H9 (cell line): ENCODE measurements around the gene FEZ2. TPM values are rescaled to one million over a fixed set of nuclear protein-coding genes. Genes with fewer than 3 reads are reported as not detected.

Experiments used
- DNase-seq: peaks from one replicate; pipeline ENCODE4 v3.0.0-alpha.2; 2017
- H2AFZ ChIP-seq: one replicate; pipeline ENCODE4 v1.6.1; 2013; ENCODE audit warnings: mild to moderate bottlenecking, low read length, control low read depth, moderate library complexity
- H2AK5ac ChIP-seq: 2 replicates; pipeline ENCODE4 v1.6.1; 2013; ENCODE audit warnings: low read length, control low read depth, mixed read lengths; ENCODE audit not compliant: insufficient read length
- H2BK120ac ChIP-seq: one replicate; pipeline ENCODE4 v1.6.1; 2013; ENCODE audit warnings: low read depth, mild to moderate bottlenecking, low read length, control low read depth, inconsistent platforms; ENCODE audit not compliant: poor library complexity, severe bottlenecking
- H2BK12ac ChIP-seq: 2 replicates; pipeline ENCODE4 v1.6.1; 2013; ENCODE audit warnings: low read length, control low read depth, mixed read lengths, low read depth; ENCODE audit not compliant: insufficient read length
- H2BK15ac ChIP-seq: 2 replicates; pipeline ENCODE4 v1.6.1; 2013; ENCODE audit warnings: low read depth, low read length, control low read depth
- H2BK20ac ChIP-seq: one replicate; pipeline ENCODE4 v1.6.1; 2013; ENCODE audit warnings: low read depth, mild to moderate bottlenecking, low read length, control low read depth, inconsistent platforms; ENCODE audit not compliant: poor library complexity, severe bottlenecking
- H2BK5ac ChIP-seq: 2 replicates; pipeline ENCODE4 v1.6.1; 2013; ENCODE audit warnings: low read length, control low read depth, mixed read lengths; ENCODE audit not compliant: insufficient read length
- H3K14ac ChIP-seq: 2 replicates; pipeline ENCODE4 v1.6.1; 2013; ENCODE audit warnings: low read length, control low read depth; ENCODE audit not compliant: insufficient read depth
- H3K18ac ChIP-seq: 2 replicates; pipeline ENCODE4 v1.6.1; 2013; ENCODE audit warnings: low read depth, mild to moderate bottlenecking, mixed read lengths, low read length, control low read depth; ENCODE audit not compliant: insufficient read length
- H3K23ac ChIP-seq: 2 replicates; pipeline ENCODE4 v1.6.1; 2013; ENCODE audit warnings: low read length, control low read depth, mixed read lengths, low read depth; ENCODE audit not compliant: insufficient read length
- H3K23me2 ChIP-seq: 2 replicates; pipeline ENCODE4 v1.6.1; 2013; ENCODE audit warnings: low read depth, mild to moderate bottlenecking, mixed read lengths, low read length, control low read depth; ENCODE audit not compliant: insufficient read length, poor library complexity, severe bottlenecking
- H3K27ac ChIP-seq: 2 replicates; pipeline ENCODE4 v1.5.1; 2013; ENCODE audit warnings: low read length, control low read depth, mixed read lengths, low read depth; ENCODE audit not compliant: insufficient read length
- H3K27me3 ChIP-seq: 2 replicates; pipeline ENCODE4 v1.6.1; 2013; ENCODE audit warnings: low read length, control low read depth, inconsistent platforms; ENCODE audit not compliant: insufficient read depth
- H3K4ac ChIP-seq: 2 replicates; pipeline ENCODE4 v1.6.1; 2013; ENCODE audit warnings: low read depth, mild to moderate bottlenecking, control low read depth, inconsistent platforms, low read length, moderate library complexity
- H3K4me1 ChIP-seq: 2 replicates; pipeline ENCODE4 v1.6.1; 2013; ENCODE audit warnings: low read length, control low read depth, inconsistent platforms; ENCODE audit not compliant: insufficient read depth
- H3K4me2 ChIP-seq: 2 replicates; pipeline ENCODE4 v1.6.1; 2013; ENCODE audit warnings: low read length, control low read depth, mixed read lengths; ENCODE audit not compliant: insufficient read length, insufficient read depth
- H3K56ac ChIP-seq: 2 replicates; pipeline ENCODE4 v1.6.1; 2013; ENCODE audit warnings: low read depth, mild to moderate bottlenecking, mixed read lengths, low read length, control low read depth; ENCODE audit not compliant: insufficient read length
- H3K79me1 ChIP-seq: 2 replicates; pipeline ENCODE4 v1.6.1; 2013; ENCODE audit warnings: low read depth, mild to moderate bottlenecking, moderate library complexity, low read length, control low read depth, inconsistent platforms; ENCODE audit not compliant: insufficient read depth, poor library complexity, severe bottlenecking
- H3K79me2 ChIP-seq: 2 replicates; pipeline ENCODE4 v1.6.1; 2013; ENCODE audit warnings: low read length, control low read depth, inconsistent platforms; ENCODE audit not compliant: insufficient read depth
- H3K9ac ChIP-seq: 2 replicates; pipeline ENCODE4 v1.6.1; 2013; ENCODE audit warnings: low read length, control low read depth, mixed read lengths; ENCODE audit not compliant: insufficient read length; ENCODE audit errors: extremely low read depth
- H3K9me3 ChIP-seq: one replicate; pipeline ENCODE4 v1.6.1; 2013; ENCODE audit warnings: low read depth, low read length, inconsistent platforms; ENCODE audit not compliant: control insufficient read depth
- H3T11ph ChIP-seq: one replicate; pipeline ENCODE4 v1.6.1; 2013; ENCODE audit warnings: mild to moderate bottlenecking, low read length, control low read depth, inconsistent platforms
- H4K20me1 ChIP-seq: one replicate; pipeline ENCODE4 v1.6.1; 2013; ENCODE audit not compliant: control insufficient read depth, insufficient read length, insufficient read depth
- H4K5ac ChIP-seq: 2 replicates; pipeline ENCODE4 v1.6.1; 2013; ENCODE audit warnings: low read depth, mild to moderate bottlenecking, mixed read lengths, low read length, control low read depth; ENCODE audit not compliant: insufficient read length
- H4K8ac ChIP-seq: replicated peaks from 2 replicates; pipeline ENCODE4 v1.6.1; 2013; ENCODE audit warnings: low read length, control low read depth, mixed read lengths, low read depth; ENCODE audit not compliant: insufficient read length
- H4K91ac ChIP-seq: 2 replicates; pipeline ENCODE4 v1.6.1; 2013; ENCODE audit warnings: low read depth, mild to moderate bottlenecking, moderate library complexity, mixed read lengths, low read length, control low read depth; ENCODE audit not compliant: insufficient read length
- H3K27ac Mint-ChIP-seq, 3 experiments: 2 replicates in 2 of 3; 3 replicates in 1 of 3; pipeline ENCODE4 v1.8.0; 2020 to 2021; ENCODE audit warnings: mixed read lengths in 3 of 3, mild to moderate bottlenecking in 1 of 3, moderate library complexity in 1 of 3
- H3K27me3 Mint-ChIP-seq: 2 replicates; pipeline ENCODE4 v1.8.0; 2021; ENCODE audit warnings: low read depth, mild to moderate bottlenecking, moderate library complexity, mixed read lengths
- H3K36me3 Mint-ChIP-seq, 3 experiments: 2 replicates in 2 of 3; 3 replicates in 1 of 3; pipeline ENCODE4 v1.8.0; 2020 to 2021; ENCODE audit warnings: low read depth in 3 of 3, mixed read lengths in 3 of 3; ENCODE audit not compliant: insufficient read depth in 1 of 3
- H3K4me1 Mint-ChIP-seq, 2 experiments: 2 replicates each; pipeline ENCODE4 v1.8.0; 2020; ENCODE audit warnings: mixed read lengths in 2 of 2
- H3K4me3 Mint-ChIP-seq, 2 experiments: 2 replicates in 1 of 2; 3 replicates in 1 of 2; pipeline ENCODE4 v1.8.0; 2020 to 2021; ENCODE audit warnings: mild to moderate bottlenecking in 2 of 2, mixed read lengths in 2 of 2, moderate library complexity in 1 of 2
- H3K9me3 Mint-ChIP-seq, 2 experiments: 2 replicates in 1 of 2; 3 replicates in 1 of 2; pipeline ENCODE4 v1.8.0; 2020; ENCODE audit warnings: mild to moderate bottlenecking in 2 of 2, mixed read lengths in 2 of 2, moderate library complexity in 1 of 2
- WGBS: extraction: QIAGEN DNeasy Blood & Tissue Kit; methylation state at CpG from one replicate; pipeline ENCODE4 v1.1.7; 2013; ENCODE audit warnings: missing lambda C conversion rate, low lambda C conversion rate, mixed read lengths; ENCODE audit not compliant: insufficient read length; ENCODE audit errors: extremely low coverage; 5-methylcytosine and 5-hydroxymethylcytosine counted together
- total RNA-seq: library from RNA; stranded (reverse); gene quantifications from 2 replicates; pipeline ENCODE4 v1.2.1, GENCODE V29; 2021
- TF ChIP-seq, protein P1 (sequence below): fragments of 200-600 bp; sonication (generic); conservative IDR thresholded peaks from 3 replicates; pipeline ENCODE4 v1.8.0; 2021; ENCODE audit warnings: antibody characterized with exemption, mild to moderate bottlenecking

Gene FEZ2
- total RNA-seq, 1 experiment from 2014 or later = 27.7 TPM

DNA sequence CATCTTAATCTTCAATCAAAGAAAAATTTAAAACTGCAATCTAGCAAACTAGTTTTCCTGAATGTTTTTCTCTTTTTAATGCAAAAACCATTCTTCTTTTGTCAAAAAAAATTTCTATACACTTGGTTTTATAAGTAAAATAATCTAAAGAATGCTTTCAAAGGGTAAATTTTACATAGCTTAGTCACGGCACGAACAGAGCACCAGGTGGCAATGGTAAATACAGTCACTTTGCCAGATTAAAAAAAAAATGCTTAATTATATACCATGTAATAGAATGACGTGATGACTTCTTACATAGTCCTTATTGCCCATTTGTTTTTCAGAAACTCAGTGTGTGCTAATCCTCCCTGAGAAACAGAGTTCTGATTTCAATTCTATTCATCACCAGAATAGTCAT, 10.4 kb downstream of the FEZ2 start:
- WGBS = no CpG with 5 or more reads among the region's 3 CpGs
- Histone ChIP-seq H4K91ac (no peak overlapping the region), H3K79me1 (no peaks in the 10 kb centered on the region), H3K4me1 (no peaks in the 10 kb centered on the region), H3K23me2 (no peaks in the 10 kb centered on the region), H3K14ac (no peak overlapping the region), H2BK15ac (no peak overlapping the region), H4K20me1 (no peaks in the 10 kb centered on the region), H3K27me3 (no peaks in the 10 kb centered on the region), H3K23ac (no peak overlapping the region), H4K8ac (no peak overlapping the region), H3K4me2 (no peak overlapping the region), H2BK120ac (no peak overlapping the region), H3K18ac (no peak overlapping the region), H2AK5ac (no peak overlapping the region), H3K27ac (no peak overlapping the region), H2BK5ac (no peak overlapping the region), H2BK12ac (no peak overlapping the region), H2AFZ (no peak overlapping the region), H3K56ac (no peak overlapping the region), H3K4ac (no peak overlapping the region), H3T11ph (no peak overlapping the region), H4K5ac (no peak overlapping the region), H2BK20ac (no peak overlapping the region), H3K9ac (no peak overlapping the region), H3K9me3 (no peaks in the 10 kb centered on the region), H3K79me2 (peaks cover 2% of the 10 kb centered on the region; the same call in 1 of the 2 replicates)
- TF ChIP-seq, protein P1, sequence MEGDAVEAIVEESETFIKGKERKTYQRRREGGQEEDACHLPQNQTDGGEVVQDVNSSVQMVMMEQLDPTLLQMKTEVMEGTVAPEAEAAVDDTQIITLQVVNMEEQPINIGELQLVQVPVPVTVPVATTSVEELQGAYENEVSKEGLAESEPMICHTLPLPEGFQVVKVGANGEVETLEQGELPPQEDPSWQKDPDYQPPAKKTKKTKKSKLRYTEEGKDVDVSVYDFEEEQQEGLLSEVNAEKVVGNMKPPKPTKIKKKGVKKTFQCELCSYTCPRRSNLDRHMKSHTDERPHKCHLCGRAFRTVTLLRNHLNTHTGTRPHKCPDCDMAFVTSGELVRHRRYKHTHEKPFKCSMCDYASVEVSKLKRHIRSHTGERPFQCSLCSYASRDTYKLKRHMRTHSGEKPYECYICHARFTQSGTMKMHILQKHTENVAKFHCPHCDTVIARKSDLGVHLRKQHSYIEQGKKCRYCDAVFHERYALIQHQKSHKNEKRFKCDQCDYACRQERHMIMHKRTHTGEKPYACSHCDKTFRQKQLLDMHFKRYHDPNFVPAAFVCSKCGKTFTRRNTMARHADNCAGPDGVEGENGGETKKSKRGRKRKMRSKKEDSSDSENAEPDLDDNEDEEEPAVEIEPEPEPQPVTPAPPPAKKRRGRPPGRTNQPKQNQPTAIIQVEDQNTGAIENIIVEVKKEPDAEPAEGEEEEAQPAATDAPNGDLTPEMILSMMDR = no peak
- H3K9me3 Mint-ChIP-seq = no peaks in the 10 kb centered on the region
- peaks cover 0 to 4% of the 10 kb centered on the region in 2 experiments; a peak in 1 of 4 replicates for H3K4me1 Mint-ChIP-seq
- H3K4me3 Mint-ChIP-seq = no peak overlapping the region
- H3K27me3 Mint-ChIP-seq = no peaks in the 10 kb centered on the region
- H3K36me3 Mint-ChIP-seq = peaks cover 10 to 53% (median 41%) of the 10 kb centered on the region in 3 experiments; a peak in 6 of 7 replicates
- H3K27ac Mint-ChIP-seq = no peak overlapping the region
- no peak for DNase-seq
